ENCODE data around the gene MICB. TPM values are rescaled to one million over a fixed set of nuclear protein-coding genes. Genes with fewer than 3 reads are reported as not detected.

The MICB gene
- polyA plus RNA-seq, 1 donor = 0.73 TPM

Other genes starting within 250 kb of the MICB start
- 225 TPM for gene HLA-C, start 226.1 kb upstream of the MICB start, polyA plus RNA-seq
- gene HLA-B, start 141.0 kb upstream of the MICB start, polyA plus RNA-seq = 353 TPM
- 4.2 TPM for gene MICA, start 94.5 kb upstream of the MICB start, polyA plus RNA-seq
- gene MCCD1, start 30.8 kb downstream of the MICB start, polyA plus RNA-seq = not detected
- gene DDX39B, start 43.9 kb downstream of the MICB start, polyA plus RNA-seq = 499 TPM
- 9.1 TPM for gene ATP6V1G2, start 48.5 kb downstream of the MICB start, polyA plus RNA-seq
- 23.4 TPM for gene NFKBIL1, start 49.5 kb downstream of the MICB start, polyA plus RNA-seq
- gene LTA, start 74.1 kb downstream of the MICB start, polyA plus RNA-seq = 0.96 TPM
- 1.5 TPM for gene TNF, start 77.4 kb downstream of the MICB start, polyA plus RNA-seq
- 20.1 TPM for gene LTB, start 84.3 kb downstream of the MICB start, polyA plus RNA-seq
- 19.8 TPM for gene LST1, start 88.1 kb downstream of the MICB start, polyA plus RNA-seq
- gene NCR3, start 94.9 kb downstream of the MICB start, polyA plus RNA-seq = 1.7 TPM
- 57.1 TPM for gene AIF1, start 117.1 kb downstream of the MICB start, polyA plus RNA-seq
- gene PRRC2A, start 122.6 kb downstream of the MICB start, polyA plus RNA-seq = 122 TPM
- gene BAG6, start 154.5 kb downstream of the MICB start, polyA plus RNA-seq = 220 TPM
- 14.1 TPM for gene APOM, start 157.7 kb downstream of the MICB start, polyA plus RNA-seq
- gene C6orf47, start 162.6 kb downstream of the MICB start, polyA plus RNA-seq = 21.5 TPM
- 21.4 TPM for gene GPANK1, start 166.9 kb downstream of the MICB start, polyA plus RNA-seq
- 196 TPM for gene CSNK2B, start 167.9 kb downstream of the MICB start, polyA plus RNA-seq
- gene LY6G5B, start 171.8 kb downstream of the MICB start, polyA plus RNA-seq = 18.7 TPM
- 2.6 TPM for gene LY6G5C, start 182.9 kb downstream of the MICB start, polyA plus RNA-seq
- gene ABHD16A, start 205.2 kb downstream of the MICB start, polyA plus RNA-seq = 62.5 TPM
- gene LY6G6F, start 208.7 kb downstream of the MICB start, polyA plus RNA-seq = 0.07 TPM
- gene LY6G6D, start 217.2 kb downstream of the MICB start, polyA plus RNA-seq = 0.19 TPM
- gene LY6G6C, start 223.6 kb downstream of the MICB start, polyA plus RNA-seq = 0.25 TPM
- gene MPIG6B, start 225.2 kb downstream of the MICB start, polyA plus RNA-seq = 0.88 TPM
- gene DDAH2, start 231.2 kb downstream of the MICB start, polyA plus RNA-seq = 82.6 TPM
- gene CLIC1, start 238.4 kb downstream of the MICB start, polyA plus RNA-seq = 486 TPM
- gene MSH5, start 241.9 kb downstream of the MICB start, polyA plus RNA-seq = 51.0 TPM